Ectodermal cell (in vitro differentiated cells): ENCODE results near the gene DLL1.

Experiments
- H3K27ac ChIP-seq: 2 replicates; pipeline ENCODE4 v1.7.0; 2013; ENCODE audit warnings: mild to moderate bottlenecking, low read depth, low read length; ENCODE audit not compliant: insufficient read depth, poor library complexity, severe bottlenecking
- H3K27me3 ChIP-seq: 2 replicates; pipeline ENCODE4 v1.7.0; 2013; ENCODE audit warnings: mild to moderate bottlenecking, low read length; ENCODE audit not compliant: insufficient read depth, control insufficient read depth, poor library complexity, severe bottlenecking
- H3K36me3 ChIP-seq: one replicate; pipeline ENCODE4 v1.7.0; 2013; ENCODE audit warnings: low read length; ENCODE audit not compliant: control insufficient read depth, insufficient read depth
- H3K4me1 ChIP-seq: one replicate; pipeline ENCODE4 v1.7.0; 2013; ENCODE audit warnings: low read length; ENCODE audit not compliant: control insufficient read depth, insufficient read depth
- H3K4me3 ChIP-seq: 2 replicates; pipeline ENCODE4 v1.7.0; 2013; ENCODE audit warnings: low read depth, low read length, control low read depth; ENCODE audit not compliant: insufficient read depth
- H3K9me3 ChIP-seq: 2 replicates; pipeline ENCODE4 v1.7.0; 2013; ENCODE audit warnings: mild to moderate bottlenecking, low read length, moderate library complexity; ENCODE audit not compliant: control insufficient read depth
- WGBS, 2 experiments: methylation state at CpG; one replicate each; pipeline ENCODE4 v1.1.7; 2013; ENCODE audit warnings: missing lambda C conversion rate in 2 of 2; 5-methylcytosine and 5-hydroxymethylcytosine counted together

The DLL1 gene

DNA sequence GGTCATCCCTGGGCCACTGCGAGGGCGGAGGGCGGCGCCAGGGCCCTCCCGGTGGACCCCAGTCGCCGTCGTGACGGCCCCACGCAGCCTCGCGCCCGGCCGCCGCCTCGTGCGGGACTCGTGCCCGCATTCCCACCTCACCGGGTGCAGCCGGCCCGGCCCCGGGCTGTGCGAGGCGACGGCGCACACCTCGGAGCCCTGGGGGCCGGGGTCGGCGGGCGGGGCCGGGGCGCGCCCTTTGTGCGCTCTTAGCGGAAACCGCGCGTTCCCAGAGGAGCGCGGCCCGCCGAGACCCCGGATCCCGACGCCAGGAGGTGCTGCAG lies 5.5 kb upstream of the DLL1 start:
- no peaks in the 10 kb centered on the region for H3K36me3 ChIP-seq
- H3K9me3 ChIP-seq, result peaks cover 3% of the 10 kb centered on the region
- peak overlapping the region; percentile 92 for H3K27ac ChIP-seq
- peaks cover 30% of the 10 kb centered on the region for H3K4me1 ChIP-seq
- H3K4me3 ChIP-seq, result peak overlapping the region; percentile 39
- WGBS, 2 experiments, result 0 to 1% methylated on average over 47 of the region's 47 CpGs
- H3K27me3 ChIP-seq, result peaks cover 62% of the 10 kb centered on the region

DNA sequence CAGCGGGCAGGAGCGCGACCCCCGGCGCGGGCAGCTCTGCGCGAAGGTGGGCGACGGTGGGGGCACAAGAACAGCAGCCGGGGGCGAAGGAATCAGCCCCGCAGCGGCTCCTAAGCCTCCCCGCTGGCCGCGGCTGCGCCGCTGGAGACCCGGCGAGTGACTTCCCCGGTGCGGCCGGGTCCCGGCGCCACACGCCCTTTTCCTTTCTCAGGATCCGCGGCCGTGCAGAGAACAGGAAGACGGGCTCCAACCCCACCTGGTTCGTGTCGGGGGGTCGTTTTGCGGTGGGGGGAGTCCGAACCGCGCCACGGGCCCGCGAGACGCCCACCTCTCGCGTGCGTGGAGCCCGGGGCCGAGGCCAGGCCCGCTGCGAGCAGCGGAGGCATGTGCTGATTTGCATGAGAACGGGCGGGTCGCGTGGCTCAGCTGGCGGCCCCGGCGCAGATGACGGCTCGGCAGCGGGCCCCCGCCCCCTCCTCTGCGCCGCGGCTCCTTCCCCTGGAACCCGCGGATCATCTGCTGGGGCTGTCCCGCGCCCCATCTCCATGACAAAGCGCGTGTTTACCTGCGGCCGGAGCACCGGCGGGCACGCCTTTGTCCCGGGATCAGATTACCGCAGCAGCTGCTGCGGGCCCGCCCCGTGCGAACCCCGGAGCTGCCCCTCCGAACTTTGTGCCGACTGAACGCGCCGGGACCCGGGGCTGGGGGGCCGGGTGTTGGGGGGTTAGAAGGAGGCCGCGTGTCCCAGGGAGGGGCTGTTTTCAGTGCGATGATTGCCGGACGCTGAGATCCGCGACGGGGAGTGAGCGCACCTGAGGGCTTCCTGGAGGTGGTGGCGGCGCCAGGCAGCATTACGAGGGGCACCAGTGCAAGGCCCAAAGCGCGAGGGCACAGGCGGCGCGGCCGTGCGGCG lies 4.9 kb upstream of the DLL1 start:
- Histone ChIP-seq H3K36me3 (no peaks in the 10 kb centered on the region), H3K27me3 (peaks cover 66% of the 10 kb centered on the region), H3K27ac (peak overlapping the region; percentile 92), H3K9me3 (no peaks in the 10 kb centered on the region), H3K4me1 (peaks cover 30% of the 10 kb centered on the region), H3K4me3 (peak overlapping the region; percentile 39)
- 0% methylated on average over 109 of the region's 109 CpGs for WGBS, 2 experiments

- no peak overlapping the region for H3K27ac ChIP-seq
- H3K27me3 ChIP-seq, result peaks cover 74% of the 10 kb centered on the region
- H3K9me3 ChIP-seq, result no peaks in the 10 kb centered on the region
- H3K4me1 ChIP-seq, result peaks cover 30% of the 10 kb centered on the region
- peak overlapping the region; percentile 39 for H3K4me3 ChIP-seq
- 2 to 3% methylated on average over 29 to 30 of the region's 30 CpGs for WGBS, 2 experiments
- H3K36me3 ChIP-seq, result no peaks in the 10 kb centered on the region
Measured at GRCh38 chr6:170294813-170295509, 4.1 kb upstream of the DLL1 start.

GRCh38 chr6:170294298-170294730 lies 3.4 kb upstream of the DLL1 start:
- peak overlapping the region; percentile 82 for H3K27ac ChIP-seq
- WGBS, 2 experiments, result 17 to 31% methylated on average over 2 of the region's 2 CpGs
- peaks cover 80% of the 10 kb centered on the region for H3K27me3 ChIP-seq
- no peak overlapping the region for H3K4me3 ChIP-seq
- no peaks in the 10 kb centered on the region for H3K36me3 ChIP-seq
- H3K9me3 ChIP-seq, result no peaks in the 10 kb centered on the region
- H3K4me1 ChIP-seq, result peaks cover 30% of the 10 kb centered on the region

DNA sequence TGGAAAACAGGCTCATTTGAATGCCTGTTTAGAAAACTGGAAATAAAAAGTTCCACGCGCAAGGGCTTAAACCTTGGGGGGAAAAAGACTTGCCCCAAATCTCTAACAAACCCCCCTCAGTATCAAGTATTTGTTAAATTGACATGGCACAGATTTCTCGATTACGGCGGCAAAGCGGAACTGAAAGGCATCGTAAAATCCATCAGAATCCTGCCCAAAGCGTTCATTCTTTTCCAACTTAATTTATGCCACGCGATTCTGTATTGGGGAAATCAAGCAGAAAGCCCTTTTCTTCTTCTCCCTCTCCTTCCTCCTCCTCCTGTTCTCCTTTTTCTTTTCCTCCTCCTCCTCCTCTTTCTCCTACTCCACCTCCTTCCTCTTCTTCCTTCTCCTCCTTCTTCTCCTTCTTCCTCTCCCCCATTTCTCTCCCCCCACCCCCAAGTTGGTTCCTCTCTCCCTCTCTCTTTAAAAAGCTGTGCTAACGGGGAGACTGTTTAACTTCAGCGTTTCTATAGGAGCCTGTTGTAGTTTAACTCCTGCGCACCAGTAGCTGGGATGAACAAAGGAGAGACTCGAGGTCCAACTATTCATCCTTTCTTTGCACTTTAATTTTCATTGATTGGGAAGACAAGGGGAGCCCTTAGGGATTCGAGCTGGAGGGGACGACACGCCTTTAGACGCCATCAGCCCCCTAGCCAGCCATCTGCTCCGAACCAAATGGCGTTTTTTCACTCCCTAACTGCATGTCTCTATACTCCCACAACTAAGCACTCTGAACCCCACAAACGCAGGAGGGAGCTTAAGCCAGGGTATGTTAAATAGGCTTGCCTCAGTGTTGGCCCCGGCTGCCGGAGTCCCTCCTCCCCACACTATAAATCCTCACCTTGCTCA lies 2.7 kb upstream of the DLL1 start:
- peak overlapping the region; percentile 82 for H3K27ac ChIP-seq
- no peaks in the 10 kb centered on the region for H3K9me3 ChIP-seq
- H3K4me3 ChIP-seq, result no peak overlapping the region
- H3K27me3 ChIP-seq, result peaks cover 88% of the 10 kb centered on the region
- WGBS, 2 experiments, result 4 to 5% methylated on average over 23 of the region's 23 CpGs
- peaks cover under 1% of the 10 kb centered on the region for H3K36me3 ChIP-seq
- peaks cover 35% of the 10 kb centered on the region for H3K4me1 ChIP-seq

GRCh38 chr6:170292407-170293158 lies 1.7 kb upstream of the DLL1 start:
- Histone ChIP-seq H3K36me3 (peaks cover 11% of the 10 kb centered on the region), H3K27ac (peak overlapping the region; percentile 82), H3K27me3 (peaks cover 98% of the 10 kb centered on the region), H3K4me1 (peaks cover 42% of the 10 kb centered on the region), H3K9me3 (no peaks in the 10 kb centered on the region), H3K4me3 (peak overlapping the region; percentile 42)
- WGBS, 2 experiments, result 3 to 4% methylated on average over 13 of the region's 13 CpGs

DNA sequence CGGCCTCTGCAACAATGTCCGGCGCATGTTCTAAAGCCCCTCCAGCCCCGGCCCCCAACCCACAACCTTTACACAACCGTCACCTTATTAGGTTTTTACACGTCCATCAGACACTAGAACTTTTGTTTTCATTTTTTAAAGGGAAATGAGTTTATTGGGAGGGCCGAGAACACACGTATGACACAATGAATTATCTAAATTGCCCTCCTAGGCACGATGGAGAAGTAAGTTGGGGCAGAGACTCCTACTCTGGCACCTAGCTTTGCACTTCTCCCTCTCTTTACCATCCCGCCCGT lies 1.2 kb upstream of the DLL1 start:
- H3K4me3 ChIP-seq, result peak overlapping the region; percentile 42
- H3K27ac ChIP-seq, result peak overlapping the region; percentile 55
- peaks cover 98% of the 10 kb centered on the region for H3K27me3 ChIP-seq
- H3K36me3 ChIP-seq, result peaks cover 16% of the 10 kb centered on the region
- peaks cover 45% of the 10 kb centered on the region for H3K4me1 ChIP-seq
- 1% methylated on average over 9 to 11 of the region's 11 CpGs for WGBS, 2 experiments
- no peaks in the 10 kb centered on the region for H3K9me3 ChIP-seq

DNA sequence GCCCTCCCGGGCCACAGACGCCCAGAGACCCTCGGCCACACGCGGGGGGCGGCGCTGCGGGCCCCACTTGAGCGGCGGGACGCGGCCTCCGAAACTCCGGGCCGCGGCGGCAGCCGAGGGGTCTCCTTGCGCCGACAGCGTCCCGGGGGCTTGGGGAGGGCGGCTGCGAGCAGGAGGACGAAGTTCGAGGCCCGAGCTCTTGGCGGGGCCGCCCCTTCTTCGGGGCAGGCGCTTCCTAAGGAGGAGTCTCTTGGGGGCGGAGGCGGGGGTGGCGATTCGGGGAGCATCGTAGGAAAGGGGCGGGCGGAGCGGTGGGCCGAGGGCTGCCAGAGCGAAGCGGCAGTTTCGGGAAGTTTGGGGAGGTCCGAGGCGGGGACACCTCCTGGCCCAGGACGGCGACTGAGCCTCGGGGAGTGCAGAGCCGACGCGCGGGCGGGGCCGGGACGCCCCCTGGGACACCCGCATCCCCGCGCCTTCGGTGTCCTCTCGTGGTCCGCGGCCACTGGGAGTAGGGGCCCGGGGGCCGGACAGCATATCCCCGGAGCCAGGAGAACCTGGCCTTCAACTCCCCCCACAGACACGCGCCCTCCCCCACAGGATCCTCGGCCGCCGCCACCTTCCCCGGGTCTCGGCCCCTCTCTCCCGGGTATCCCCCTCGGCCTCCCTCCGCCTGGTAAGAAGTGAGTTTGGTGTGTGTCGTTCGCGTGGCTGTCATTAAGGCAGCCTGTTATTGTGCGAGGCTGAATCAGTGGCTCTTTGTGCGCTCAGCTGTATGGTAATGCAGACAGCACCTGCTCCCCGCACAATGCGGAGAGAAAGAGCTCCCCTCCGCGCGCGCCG lies 613 bp upstream of the DLL1 start:
- H3K9me3 ChIP-seq, result no peaks in the 10 kb centered on the region
- peaks cover 51% of the 10 kb centered on the region for H3K4me1 ChIP-seq
- peaks cover 98% of the 10 kb centered on the region for H3K27me3 ChIP-seq
- WGBS, 2 experiments, result 0% methylated on average over 86 to 87 of the region's 87 CpGs
- H3K4me3 ChIP-seq, result peak overlapping the region; percentile 42
- peaks cover 18% of the 10 kb centered on the region for H3K36me3 ChIP-seq
- H3K27ac ChIP-seq, result peak overlapping the region; percentile 82

DNA sequence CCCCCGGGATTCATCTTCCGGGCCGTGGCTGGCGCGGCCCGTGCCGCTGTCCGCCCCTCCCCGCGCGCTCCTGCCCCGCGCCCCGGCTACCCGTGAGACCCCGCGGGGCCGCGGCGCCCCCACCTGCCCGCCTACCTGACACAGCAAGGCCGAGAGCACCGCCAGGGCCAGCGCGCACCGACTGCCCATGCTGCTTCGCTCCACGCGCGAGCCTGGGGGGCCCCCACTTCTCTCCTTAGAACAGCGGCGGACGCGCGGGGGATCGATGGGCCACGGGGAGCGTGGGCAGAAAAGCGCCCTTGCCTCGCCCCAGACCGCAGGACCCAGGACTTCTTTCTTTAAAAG lies 955 bp downstream of the DLL1 start:
- H3K27me3 ChIP-seq, result peaks cover 96% of the 10 kb centered on the region
- H3K4me3 ChIP-seq, result peak overlapping the region; percentile 65
- 1% methylated on average over 41 of the region's 41 CpGs for WGBS, 2 experiments
- H3K4me1 ChIP-seq, result peaks cover 57% of the 10 kb centered on the region
- H3K27ac ChIP-seq, result no peak overlapping the region
- peaks cover 26% of the 10 kb centered on the region for H3K36me3 ChIP-seq
- no peaks in the 10 kb centered on the region for H3K9me3 ChIP-seq
